HEK293 (cell line): Measurements from ENCODE around the gene BCL2L13.

Experiments used
- CTCF ChIA-PET: fragments of 350-600 bp; formaldehyde crosslinking; extraction: SDS; loops from one replicate; lab custom pipeline; 2021; ENCODE audit warnings: antibody characterized with exemption; lab: Yijun Ruan, JAX
- POLR2A ChIA-PET: fragments of 300-600 bp; formaldehyde crosslinking; extraction: SDS; loops from one replicate; lab custom pipeline; 2020; ENCODE audit warnings: antibody characterized with exemption, inconsistent platforms; lab: Yijun Ruan, JAX
- H3K27ac ChIP-seq: fragments of 200-500 bp; sonication (Bioruptor generic); 2 replicates; pipeline ENCODE4 v1.5.1; 2014; ENCODE audit warnings: low read depth, low read length, control low read depth, inconsistent platforms; ENCODE audit errors: extremely low read depth
- H3K36me3 ChIP-seq, 2 experiments: fragments of 200-500 bp in 1 of 2; sonication (Bioruptor generic) in 1 of 2; 1 replicate in 1 of 2; 2 replicates in 1 of 2; pipeline ENCODE4 v1.5.1; 2014 to 2017; ENCODE audit warnings: inconsistent platforms in 2 of 2, low read length in 2 of 2; ENCODE audit not compliant: control insufficient read depth in 2 of 2, insufficient read depth in 1 of 2
- H3K4me1 ChIP-seq: fragments of 200-500 bp; sonication (Bioruptor generic); 2 replicates; pipeline ENCODE4 v1.5.1; 2014; ENCODE audit warnings: mild to moderate bottlenecking, low read length, inconsistent platforms; ENCODE audit not compliant: control insufficient read depth, insufficient read depth
- H3K4me3 ChIP-seq: 2 replicates; pipeline ENCODE4 v1.5.1; 2011; ENCODE audit warnings: low read depth, mild to moderate bottlenecking, control low read depth, low read length, moderate library complexity
- H3K9me3 ChIP-seq: fragments of 200-500 bp; sonication (Bioruptor generic); 2 replicates; pipeline ENCODE4 v1.5.1; 2014; ENCODE audit warnings: low read depth, low read length, inconsistent platforms; ENCODE audit not compliant: control insufficient read depth, insufficient read depth
- GLI2 ChIP-seq: fragments of 450-650 bp; formaldehyde crosslinking; IDR thresholded peaks from 2 replicates; pipeline ENCODE4; 2017; ENCODE audit warnings: missing biosample characterization, missing genetic modification characterization, low read depth, borderline replicate concordance
- GLIS2 ChIP-seq: fragments of 450-650 bp; formaldehyde crosslinking; IDR thresholded peaks from 2 replicates; pipeline ENCODE4 v1.5.1; 2016; ENCODE audit warnings: missing biosample characterization, missing genetic modification characterization
- PBX3 ChIP-seq: sonication (generic); formaldehyde crosslinking; IDR thresholded peaks from 2 replicates; pipeline ENCODE4 v1.8.1; 2022; ENCODE audit warnings: mild to moderate bottlenecking, moderate library complexity, missing genetic modification reagents
- REST ChIP-seq: fragments of 450-650 bp; formaldehyde crosslinking; IDR thresholded peaks from 2 replicates; pipeline ENCODE4 v1.5.1; 2016; ENCODE audit warnings: missing biosample characterization, missing genetic modification characterization
- ZBTB8A ChIP-seq: fragments of 450-650 bp; formaldehyde crosslinking; IDR thresholded peaks from 2 replicates; pipeline ENCODE4 v1.5.1; 2016; ENCODE audit warnings: missing biosample characterization, missing genetic modification characterization
- ZNF16 ChIP-seq: fragments of 450-650 bp; formaldehyde crosslinking; IDR thresholded peaks from 2 replicates; pipeline ENCODE4 v1.5.1; 2016; ENCODE audit warnings: low read depth, missing biosample characterization, missing genetic modification characterization
- ZNF169 ChIP-seq: fragments of 450-650 bp; formaldehyde crosslinking; IDR thresholded peaks from 2 replicates; pipeline ENCODE4 v1.5.1; 2016; ENCODE audit warnings: missing biosample characterization, missing genetic modification characterization
- ZNF362 ChIP-seq: fragments of 450-650 bp; formaldehyde crosslinking; IDR thresholded peaks from 2 replicates; pipeline ENCODE4 v1.5.1; 2016; ENCODE audit warnings: missing biosample characterization, missing genetic modification characterization
- ZNF488 ChIP-seq: fragments of 450-650 bp; formaldehyde crosslinking; IDR thresholded peaks from 2 replicates; pipeline ENCODE4 v1.5.1; 2016; ENCODE audit warnings: missing biosample characterization, missing genetic modification characterization
- ZNF548 ChIP-seq: fragments of 450-650 bp; formaldehyde crosslinking; IDR thresholded peaks from 2 replicates; pipeline ENCODE4 v1.5.1; 2016; ENCODE audit warnings: missing biosample characterization, missing genetic modification characterization
- ZNF558 ChIP-seq: fragments of 450-650 bp; formaldehyde crosslinking; IDR thresholded peaks from 2 replicates; pipeline ENCODE4 v1.5.1; 2016; ENCODE audit warnings: missing biosample characterization, missing genetic modification characterization
- ZNF580 ChIP-seq: fragments of 450-650 bp; formaldehyde crosslinking; IDR thresholded peaks from 2 replicates; pipeline ENCODE4 v1.5.1; 2016; ENCODE audit warnings: missing biosample characterization, missing genetic modification characterization
- ZNF610 ChIP-seq: fragments of 450-650 bp; formaldehyde crosslinking; IDR thresholded peaks from 2 replicates; pipeline ENCODE4 v1.5.1; 2016; ENCODE audit warnings: missing biosample characterization, missing genetic modification characterization, borderline replicate concordance
- ZNF654 ChIP-seq: fragments of 450-650 bp; formaldehyde crosslinking; IDR thresholded peaks from 2 replicates; pipeline ENCODE4 v1.5.1; 2016; ENCODE audit warnings: low read depth, missing biosample characterization, missing genetic modification characterization
- ZNF660 ChIP-seq: fragments of 450-650 bp; IDR thresholded peaks from 2 replicates; pipeline ENCODE4 v1.5.1; 2018; ENCODE audit warnings: missing biosample characterization, mild to moderate bottlenecking, missing genetic modification characterization
- ZNF776 ChIP-seq: fragments of 450-650 bp; formaldehyde crosslinking; IDR thresholded peaks from 2 replicates; pipeline ENCODE4 v1.5.0; 2017; ENCODE audit warnings: missing biosample characterization, missing genetic modification characterization, borderline replicate concordance

Gene BCL2L13

GRCh38 chr22:17712441-17712840 lies 73.9 kb downstream of the BCL2L13 start:
- ChIA-PET POLR2A (interaction anchor here (0.6 kb wide), 1 partner anchor 20 kb away, joined by 4 read pairs; no protein-coding TSS in a partner anchor), CTCF (interaction anchor here (0.6 kb wide), 1 partner anchor 439 kb away, joined by 3 read pairs; no protein-coding TSS in a partner anchor)
- H3K27ac ChIP-seq, result no peak overlapping the region

GRCh38 chr22:17716529-17716928 lies 78.0 kb downstream of the BCL2L13 start:
- no peaks in the 10 kb centered on the region for H3K9me3 ChIP-seq
- no peak overlapping the region for H3K4me3 ChIP-seq
- H3K36me3 ChIP-seq, result no peaks in the 10 kb centered on the region; a peak in 1 of 3 replicates
- no peak for TF ChIP-seq ZNF548 (tag by site-specific recombination)
- TF ChIP-seq ZNF654 (tag by site-specific recombination), result no peak
- no peak for TF ChIP-seq ZNF776
- no peak for TF ChIP-seq REST (tag by site-specific recombination)
- no peak for TF ChIP-seq ZNF610 (tag by site-specific recombination)
- no peak for TF ChIP-seq ZNF362 (tag by site-specific recombination)
- no peak for TF ChIP-seq GLI2 (tag by site-specific recombination)
- no peak for TF ChIP-seq GLIS2 (tag by site-specific recombination)
- no peak overlapping the region for H3K27ac ChIP-seq
- H3K4me1 ChIP-seq, result no peaks in the 10 kb centered on the region
- POLR2A ChIA-PET, result no interaction called here
- CTCF ChIA-PET, result no interaction called here

More at GRCh38 chr22:17712441-17712840, 73.9 kb downstream of the BCL2L13 start:
- Histone ChIP-seq H3K4me3 (no peak overlapping the region), H3K9me3 (no peaks in the 10 kb centered on the region)
- no peak for TF ChIP-seq PBX3 (CRISPR knock-in tag)
- TF ChIP-seq ZBTB8A (tag by site-specific recombination), result no peak
- no peak for TF ChIP-seq ZNF169 (tag by site-specific recombination)
- TF ChIP-seq ZNF488, result no peak
- no peak for TF ChIP-seq ZNF558 (tag by site-specific recombination)
- TF ChIP-seq ZNF580 (tag by site-specific recombination), result no peak
- TF ChIP-seq ZNF660, result no peak
- no peak for TF ChIP-seq ZNF16
- TF ChIP-seq, all 188 proteins: peak for 0
- Histone ChIP-seq H3K4me1 (peaks cover 6% of the 10 kb centered on the region; the same call in 1 of the 2 replicates), H3K36me3 (no peaks in the 10 kb centered on the region; a peak in 1 of 3 replicates)
